CD4-positive, alpha-beta T cell treated with Interleukin-1 beta for 1 hour (primary cell): ENCODE results near the gene ZCCHC14.

Experiments
- DNase-seq, 2 donors: peaks; one replicate each; pipeline ENCODE4 v3.0.0-alpha.2; 2020 to 2022

ZCCHC14 gene

DNA sequence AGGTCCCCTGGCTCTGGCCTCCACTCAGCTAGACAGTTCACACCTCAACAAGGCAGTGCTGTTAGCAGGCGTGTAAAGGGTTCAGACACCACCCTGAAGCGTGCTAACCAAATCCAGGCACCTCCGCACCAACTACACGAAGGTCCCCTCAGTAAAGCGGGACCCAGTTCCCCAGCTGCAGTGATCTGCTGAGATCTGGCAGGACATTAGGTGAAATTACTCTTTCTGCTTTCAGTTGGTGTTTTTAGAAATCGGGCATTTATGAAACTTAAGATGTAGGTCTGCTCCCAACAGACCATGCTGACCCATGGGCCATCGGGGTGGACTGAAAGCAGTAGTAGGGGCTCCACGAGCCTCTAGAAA is 136.4 kb downstream of the ZCCHC14 start:
- no peak for DNase-seq
